WTC11 (cell line): ENCODE measurements around the gene ZBTB20.

Experiments used
- CREB1 ChIP-seq: sonication (generic); formaldehyde crosslinking; IDR thresholded peaks from 2 replicates; pipeline ENCODE4 v1.8.0; 2023; ENCODE audit warnings: mild to moderate bottlenecking, missing genetic modification reagents
- ELF4 ChIP-seq: sonication (generic); formaldehyde crosslinking; IDR thresholded peaks from 2 replicates; pipeline ENCODE4 v1.8.1; 2022; ENCODE audit warnings: low read depth, mild to moderate bottlenecking, moderate library complexity, missing genetic modification reagents
- ESRRA ChIP-seq: sonication (generic); formaldehyde crosslinking; IDR thresholded peaks from 2 replicates; pipeline ENCODE4 v1.8.1; 2022; ENCODE audit warnings: mild to moderate bottlenecking, missing genetic modification reagents, borderline replicate concordance
- IRF1 ChIP-seq: sonication (generic); formaldehyde crosslinking; IDR thresholded peaks from 2 replicates; pipeline ENCODE4 v1.8.0; 2023; ENCODE audit warnings: missing genetic modification reagents
- KAT7 ChIP-seq: sonication (generic); formaldehyde crosslinking; IDR thresholded peaks from 2 replicates; pipeline ENCODE4 v1.8.1; 2023; ENCODE audit warnings: missing genetic modification reagents, mild to moderate bottlenecking, borderline replicate concordance
- MYBL2 ChIP-seq: sonication (generic); formaldehyde crosslinking; IDR thresholded peaks from 2 replicates; pipeline ENCODE4 v1.8.1; 2023; ENCODE audit warnings: mild to moderate bottlenecking, moderate library complexity, missing genetic modification reagents
- RORB ChIP-seq: fragments of 250-450 bp; sonication (Bioruptor Pico); IDR thresholded peaks from 2 replicates; pipeline ENCODE4 v1.9.0; 2021; ENCODE audit warnings: mild to moderate bottlenecking
- ZNF416 ChIP-seq: fragments of 250-450 bp; sonication (Bioruptor Pico); IDR thresholded peaks from 2 replicates; pipeline ENCODE4 v1.9.0; 2021; ENCODE audit warnings: mild to moderate bottlenecking, inconsistent platforms
- TF ChIP-seq, protein P1 (sequence below): sonication (generic); formaldehyde crosslinking; IDR thresholded peaks from 2 replicates; pipeline ENCODE4 v1.8.1; 2022; ENCODE audit warnings: low read depth, missing genetic modification reagents, borderline replicate concordance
- TF ChIP-seq, protein P2 (sequence below): sonication (generic); formaldehyde crosslinking; IDR thresholded peaks from 2 replicates; pipeline ENCODE4 v1.8.1; 2022; ENCODE audit warnings: low read depth, mild to moderate bottlenecking, moderate library complexity, missing genetic modification reagents, borderline replicate concordance
- TF ChIP-seq, protein P3 (sequence below): sonication (generic); formaldehyde crosslinking; IDR thresholded peaks from 2 replicates; pipeline ENCODE4 v1.8.0; 2022; ENCODE audit warnings: mild to moderate bottlenecking, missing genetic modification reagents
- TF ChIP-seq, protein P4 (sequence below): fragments of 200-600 bp; IDR thresholded peaks from 2 replicates; pipeline ENCODE4 v1.8.0; 2022; ENCODE audit warnings: antibody characterized with exemption
- TF ChIP-seq, protein P5 (sequence below): sonication (generic); formaldehyde crosslinking; IDR thresholded peaks from 2 replicates; pipeline ENCODE4 v1.8.0; 2022; ENCODE audit warnings: mild to moderate bottlenecking, missing genetic modification reagents
- TF ChIP-seq, protein P6 (sequence below): sonication (generic); formaldehyde crosslinking; IDR thresholded peaks from 2 replicates; pipeline ENCODE4 v1.8.0; 2022; ENCODE audit warnings: missing genetic modification reagents

DNA sequence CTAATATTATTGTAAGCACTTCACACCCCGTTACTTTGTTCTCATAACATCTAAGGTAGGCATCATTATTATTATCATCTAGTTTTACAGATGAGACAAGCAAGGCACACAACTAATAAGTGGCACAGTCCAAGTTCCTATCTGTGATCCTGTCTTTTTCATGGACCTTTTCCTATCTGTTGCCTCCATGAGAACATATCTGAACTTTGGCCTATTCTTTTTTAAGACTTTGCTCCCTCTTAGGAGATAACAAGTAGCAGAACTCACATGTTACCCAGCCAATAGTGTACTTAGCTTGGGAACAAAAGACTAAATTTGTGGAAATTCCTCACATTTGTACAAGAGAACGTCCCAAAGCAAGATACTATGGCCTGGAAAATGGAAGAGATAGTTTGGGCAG lies 680.8 kb downstream of the ZBTB20 start:
- TF ChIP-seq IRF1 (CRISPR knock-in tag) (no peak), RORB (no peak), KAT7 (CRISPR knock-in tag) (no peak), ELF4 (no peak), CREB1 (CRISPR knock-in tag) (no peak), MYBL2 (CRISPR knock-in tag) (no peak), ESRRA (CRISPR knock-in tag) (no peak), ZNF416 (CRISPR knock-in tag) (no peak)
- TF ChIP-seq, protein P1, sequence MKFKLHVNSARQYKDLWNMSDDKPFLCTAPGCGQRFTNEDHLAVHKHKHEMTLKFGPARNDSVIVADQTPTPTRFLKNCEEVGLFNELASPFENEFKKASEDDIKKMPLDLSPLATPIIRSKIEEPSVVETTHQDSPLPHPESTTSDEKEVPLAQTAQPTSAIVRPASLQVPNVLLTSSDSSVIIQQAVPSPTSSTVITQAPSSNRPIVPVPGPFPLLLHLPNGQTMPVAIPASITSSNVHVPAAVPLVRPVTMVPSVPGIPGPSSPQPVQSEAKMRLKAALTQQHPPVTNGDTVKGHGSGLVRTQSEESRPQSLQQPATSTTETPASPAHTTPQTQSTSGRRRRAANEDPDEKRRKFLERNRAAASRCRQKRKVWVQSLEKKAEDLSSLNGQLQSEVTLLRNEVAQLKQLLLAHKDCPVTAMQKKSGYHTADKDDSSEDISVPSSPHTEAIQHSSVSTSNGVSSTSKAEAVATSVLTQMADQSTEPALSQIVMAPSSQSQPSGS (CRISPR knock-in tag), result no peak
- TF ChIP-seq, protein P2, sequence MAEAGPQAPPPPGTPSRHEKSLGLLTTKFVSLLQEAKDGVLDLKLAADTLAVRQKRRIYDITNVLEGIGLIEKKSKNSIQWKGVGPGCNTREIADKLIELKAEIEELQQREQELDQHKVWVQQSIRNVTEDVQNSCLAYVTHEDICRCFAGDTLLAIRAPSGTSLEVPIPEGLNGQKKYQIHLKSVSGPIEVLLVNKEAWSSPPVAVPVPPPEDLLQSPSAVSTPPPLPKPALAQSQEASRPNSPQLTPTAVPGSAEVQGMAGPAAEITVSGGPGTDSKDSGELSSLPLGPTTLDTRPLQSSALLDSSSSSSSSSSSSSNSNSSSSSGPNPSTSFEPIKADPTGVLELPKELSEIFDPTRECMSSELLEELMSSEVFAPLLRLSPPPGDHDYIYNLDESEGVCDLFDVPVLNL (CRISPR knock-in tag), result no peak
- TF ChIP-seq, protein P3, sequence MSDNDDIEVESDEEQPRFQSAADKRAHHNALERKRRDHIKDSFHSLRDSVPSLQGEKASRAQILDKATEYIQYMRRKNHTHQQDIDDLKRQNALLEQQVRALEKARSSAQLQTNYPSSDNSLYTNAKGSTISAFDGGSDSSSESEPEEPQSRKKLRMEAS (CRISPR knock-in tag), result no peak
- TF ChIP-seq, protein P4, sequence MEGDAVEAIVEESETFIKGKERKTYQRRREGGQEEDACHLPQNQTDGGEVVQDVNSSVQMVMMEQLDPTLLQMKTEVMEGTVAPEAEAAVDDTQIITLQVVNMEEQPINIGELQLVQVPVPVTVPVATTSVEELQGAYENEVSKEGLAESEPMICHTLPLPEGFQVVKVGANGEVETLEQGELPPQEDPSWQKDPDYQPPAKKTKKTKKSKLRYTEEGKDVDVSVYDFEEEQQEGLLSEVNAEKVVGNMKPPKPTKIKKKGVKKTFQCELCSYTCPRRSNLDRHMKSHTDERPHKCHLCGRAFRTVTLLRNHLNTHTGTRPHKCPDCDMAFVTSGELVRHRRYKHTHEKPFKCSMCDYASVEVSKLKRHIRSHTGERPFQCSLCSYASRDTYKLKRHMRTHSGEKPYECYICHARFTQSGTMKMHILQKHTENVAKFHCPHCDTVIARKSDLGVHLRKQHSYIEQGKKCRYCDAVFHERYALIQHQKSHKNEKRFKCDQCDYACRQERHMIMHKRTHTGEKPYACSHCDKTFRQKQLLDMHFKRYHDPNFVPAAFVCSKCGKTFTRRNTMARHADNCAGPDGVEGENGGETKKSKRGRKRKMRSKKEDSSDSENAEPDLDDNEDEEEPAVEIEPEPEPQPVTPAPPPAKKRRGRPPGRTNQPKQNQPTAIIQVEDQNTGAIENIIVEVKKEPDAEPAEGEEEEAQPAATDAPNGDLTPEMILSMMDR, result no peak
- TF ChIP-seq, protein P5, sequence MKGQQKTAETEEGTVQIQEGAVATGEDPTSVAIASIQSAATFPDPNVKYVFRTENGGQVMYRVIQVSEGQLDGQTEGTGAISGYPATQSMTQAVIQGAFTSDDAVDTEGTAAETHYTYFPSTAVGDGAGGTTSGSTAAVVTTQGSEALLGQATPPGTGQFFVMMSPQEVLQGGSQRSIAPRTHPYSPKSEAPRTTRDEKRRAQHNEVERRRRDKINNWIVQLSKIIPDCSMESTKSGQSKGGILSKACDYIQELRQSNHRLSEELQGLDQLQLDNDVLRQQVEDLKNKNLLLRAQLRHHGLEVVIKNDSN (CRISPR knock-in tag), result no peak
- TF ChIP-seq, protein P6, sequence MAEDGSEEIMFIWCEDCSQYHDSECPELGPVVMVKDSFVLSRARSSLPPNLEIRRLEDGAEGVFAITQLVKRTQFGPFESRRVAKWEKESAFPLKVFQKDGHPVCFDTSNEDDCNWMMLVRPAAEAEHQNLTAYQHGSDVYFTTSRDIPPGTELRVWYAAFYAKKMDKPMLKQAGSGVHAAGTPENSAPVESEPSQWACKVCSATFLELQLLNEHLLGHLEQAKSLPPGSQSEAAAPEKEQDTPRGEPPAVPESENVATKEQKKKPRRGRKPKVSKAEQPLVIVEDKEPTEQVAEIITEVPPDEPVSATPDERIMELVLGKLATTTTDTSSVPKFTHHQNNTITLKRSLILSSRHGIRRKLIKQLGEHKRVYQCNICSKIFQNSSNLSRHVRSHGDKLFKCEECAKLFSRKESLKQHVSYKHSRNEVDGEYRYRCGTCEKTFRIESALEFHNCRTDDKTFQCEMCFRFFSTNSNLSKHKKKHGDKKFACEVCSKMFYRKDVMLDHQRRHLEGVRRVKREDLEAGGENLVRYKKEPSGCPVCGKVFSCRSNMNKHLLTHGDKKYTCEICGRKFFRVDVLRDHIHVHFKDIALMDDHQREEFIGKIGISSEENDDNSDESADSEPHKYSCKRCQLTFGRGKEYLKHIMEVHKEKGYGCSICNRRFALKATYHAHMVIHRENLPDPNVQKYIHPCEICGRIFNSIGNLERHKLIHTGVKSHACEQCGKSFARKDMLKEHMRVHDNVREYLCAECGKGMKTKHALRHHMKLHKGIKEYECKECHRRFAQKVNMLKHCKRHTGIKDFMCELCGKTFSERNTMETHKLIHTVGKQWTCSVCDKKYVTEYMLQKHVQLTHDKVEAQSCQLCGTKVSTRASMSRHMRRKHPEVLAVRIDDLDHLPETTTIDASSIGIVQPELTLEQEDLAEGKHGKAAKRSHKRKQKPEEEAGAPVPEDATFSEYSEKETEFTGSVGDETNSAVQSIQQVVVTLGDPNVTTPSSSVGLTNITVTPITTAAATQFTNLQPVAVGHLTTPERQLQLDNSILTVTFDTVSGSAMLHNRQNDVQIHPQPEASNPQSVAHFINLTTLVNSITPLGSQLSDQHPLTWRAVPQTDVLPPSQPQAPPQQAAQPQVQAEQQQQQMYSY, result no peak
